Activated CD8-positive, alpha-beta memory T cell treated with anti-CD3 and anti-CD28 coated beads, Interleukin-2, amount 50 U/mL, for 4 hours (primary cell): ENCODE measurements around the gene RNF44.

Experiments used
- DNase-seq: peaks from one replicate; pipeline ENCODE4 v3.0.0-alpha.2; 2020

The RNF44 gene

GRCh38 chr5:176534640-176535039 lies 2.6 kb downstream of the RNF44 start:
- no peak for DNase-seq

- no peak for DNase-seq
These were observed 3.1 kb downstream of the RNF44 start for GRCh38 chr5:176533894-176534611.

GRCh38 chr5:176533390-176533789 lies 3.8 kb downstream of the RNF44 start:
- DNase-seq, result no peak

GRCh38 chr5:176532795-176533194 lies 4.4 kb downstream of the RNF44 start:
- DNase-seq, result no peak

- no peak for DNase-seq
These were observed 5.2 kb downstream of the RNF44 start for GRCh38 chr5:176531902-176532493.

GRCh38 chr5:176530983-176531901 lies 6.0 kb downstream of the RNF44 start:
- DNase-seq, result no peak

GRCh38 chr5:176530393-176530982 lies 6.7 kb downstream of the RNF44 start:
- DNase-seq, result no peak

- DNase-seq, result no peak
These were observed 7.5 kb downstream of the RNF44 start for GRCh38 chr5:176529741-176530141.

GRCh38 chr5:176529116-176529740 lies 8.0 kb downstream of the RNF44 start:
- no peak for DNase-seq

- DNase-seq, result no peak
These were observed 8.5 kb downstream of the RNF44 start for GRCh38 chr5:176528761-176529115.

- no peak for DNase-seq
These were observed 8.9 kb downstream of the RNF44 start for GRCh38 chr5:176528301-176528700.

GRCh38 chr5:176527246-176528222 lies 9.7 kb downstream of the RNF44 start:
- DNase-seq, result no peak

GRCh38 chr5:176526462-176526861 lies 10.7 kb downstream of the RNF44 start:
- no peak for DNase-seq

- no peak for DNase-seq
These were observed 11.5 kb downstream of the RNF44 start for GRCh38 chr5:176525677-176526076.

GRCh38 chr5:176524987-176525386 lies 12.2 kb downstream of the RNF44 start:
- DNase-seq, result no peak

- DNase-seq, result no peak
These were observed 13.1 kb downstream of the RNF44 start for GRCh38 chr5:176524138-176524537.

GRCh38 chr5:176521699-176522263 lies 15.4 kb downstream of the RNF44 start:
- no peak for DNase-seq

GRCh38 chr5:176521286-176521685 lies 15.9 kb downstream of the RNF44 start:
- no peak for DNase-seq

- no peak for DNase-seq
These were observed 17.1 kb downstream of the RNF44 start for GRCh38 chr5:176519810-176520720.

- DNase-seq, result no peak
These were observed 20.0 kb downstream of the RNF44 start for GRCh38 chr5:176517053-176517661.
